ENCODE results near the gene SEPTIN10.
"Not testable (repeated sequence)": the region's sequence is repeated elsewhere in the genome, so short reads cannot be mapped to it uniquely, and the experiment has no call there.

SEPTIN10 gene

DNA sequence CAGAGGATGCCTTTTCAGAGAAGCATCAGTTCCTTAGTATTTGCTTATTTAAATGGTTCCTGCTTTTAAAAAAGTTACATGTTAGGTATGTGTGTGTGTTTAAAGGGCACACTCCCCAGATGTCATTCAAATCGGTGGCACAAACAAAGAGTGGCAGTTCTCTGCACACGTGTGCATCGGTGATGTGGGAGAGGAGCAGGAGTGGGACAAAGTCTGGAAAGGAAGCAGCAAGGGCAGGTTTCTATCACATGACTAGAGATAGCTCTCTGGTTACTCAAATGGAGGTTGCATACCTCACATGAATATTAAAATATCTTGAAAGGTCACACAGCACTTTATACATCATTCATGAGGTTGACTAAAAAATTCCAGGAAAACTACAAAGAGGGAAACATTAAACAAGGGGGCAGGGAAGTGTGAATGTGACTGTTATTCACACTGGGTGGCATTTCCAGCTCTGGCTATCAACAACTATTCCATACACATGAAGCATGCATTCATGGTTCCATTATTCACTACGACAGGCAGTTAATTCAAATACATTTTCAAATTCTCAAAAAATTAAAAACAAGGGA is 64.7 kb downstream of the SEPTIN10 start:
- DNase-seq, result no peak

DNA sequence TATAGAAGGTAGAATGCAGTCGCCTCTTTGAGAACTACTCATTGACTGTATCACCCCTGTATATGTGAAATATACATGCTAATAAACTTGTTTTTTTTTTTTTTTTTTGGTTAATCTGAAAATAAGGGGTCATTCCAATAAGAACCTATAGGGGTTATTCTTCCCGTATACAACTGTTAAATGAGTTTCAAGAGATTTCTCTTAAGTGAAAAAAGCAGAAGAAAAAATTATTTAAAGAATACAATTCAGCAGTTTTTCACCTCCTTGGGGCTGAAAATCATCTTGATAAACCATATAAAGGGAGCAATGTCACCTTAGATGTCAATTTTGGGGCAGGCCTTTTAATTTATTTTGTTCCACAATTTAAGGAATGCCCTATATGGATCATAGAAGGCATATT is 66.5 kb downstream of the SEPTIN10 start:
- DNase-seq, result no peak

DNA sequence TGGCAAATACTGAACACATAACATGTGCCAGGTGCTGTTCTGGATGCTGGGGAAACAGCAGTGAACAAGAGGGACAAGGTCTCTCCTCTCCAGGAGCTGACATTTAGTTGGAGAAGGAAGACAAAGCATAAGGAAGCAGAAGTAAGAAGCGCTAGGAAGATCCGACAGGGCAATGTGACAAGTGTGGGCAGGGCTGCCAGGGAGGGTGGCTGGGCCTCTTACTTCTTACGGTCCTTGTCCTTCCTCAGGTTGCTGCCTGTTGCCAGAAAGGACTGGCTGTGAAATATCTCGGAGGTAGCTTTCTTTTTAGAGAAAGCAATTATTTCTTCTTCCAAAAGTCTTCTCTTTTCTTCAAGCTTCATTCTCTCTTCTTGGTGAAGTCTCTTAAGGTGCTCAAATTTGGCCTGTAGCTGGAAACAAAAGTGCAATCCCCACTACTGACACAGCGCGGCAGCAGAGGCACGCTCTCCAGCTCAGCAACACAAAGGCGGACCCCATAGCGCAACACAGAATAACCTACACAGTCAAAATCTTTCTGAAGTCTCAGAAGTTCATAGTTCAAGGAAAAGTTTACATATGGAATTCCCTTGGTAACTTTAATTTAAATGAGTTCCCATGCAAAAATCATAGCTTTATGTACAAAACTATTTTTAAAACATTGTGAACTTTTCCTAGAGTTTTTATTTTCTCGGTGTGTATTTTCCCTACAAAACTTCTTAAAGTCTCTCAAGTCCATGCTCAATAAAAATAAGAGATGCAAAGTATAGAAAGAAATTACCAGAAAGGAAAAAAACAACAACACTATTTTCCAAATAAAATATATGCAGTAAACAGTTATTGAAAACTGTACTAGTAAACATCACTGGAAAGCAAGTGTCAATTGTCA is 67.7 kb downstream of the SEPTIN10 start:
- peak in 45 of 51 donors; percentile 2 to 79 (median 38) for DNase-seq

DNA sequence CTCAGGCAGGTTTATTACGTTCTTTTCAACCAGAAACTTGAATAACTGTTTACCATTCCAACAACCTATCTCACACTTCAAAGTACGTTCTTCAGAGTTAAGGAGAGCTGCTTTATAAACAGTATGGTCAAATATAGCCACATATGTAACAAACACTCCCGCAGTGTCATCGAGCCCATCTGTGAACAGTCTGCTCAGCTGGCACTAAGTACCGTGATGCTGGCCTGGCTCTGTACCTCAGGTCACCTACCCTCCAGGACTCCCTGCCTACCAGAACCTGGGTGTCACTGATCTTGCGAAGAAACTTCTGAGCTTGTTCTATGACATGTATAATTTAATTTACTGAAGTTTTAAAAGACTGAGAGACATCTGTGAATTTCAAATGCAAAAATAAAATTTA is 71.4 kb downstream of the SEPTIN10 start:
- no peak for DNase-seq

DNA sequence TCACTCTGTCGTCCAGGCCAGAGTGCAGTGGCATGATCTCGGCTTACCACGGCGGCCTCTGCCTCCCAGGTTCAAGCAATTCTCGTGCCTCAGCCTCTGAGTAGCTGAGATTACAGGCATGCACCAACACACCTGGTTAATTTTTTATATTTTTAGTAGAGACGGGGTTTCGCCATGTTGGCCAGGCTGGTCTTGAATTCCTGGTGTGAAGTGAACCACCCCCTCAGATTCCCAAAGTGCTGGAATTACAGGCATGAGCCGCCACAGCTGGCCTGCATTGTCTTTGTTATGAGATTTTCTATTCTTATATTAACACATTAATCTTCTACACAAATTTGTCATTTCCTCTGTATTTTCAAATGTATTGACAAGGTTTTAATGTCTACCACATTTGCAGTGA is 75.2 kb downstream of the SEPTIN10 start:
- DNase-seq, result no peak

DNA sequence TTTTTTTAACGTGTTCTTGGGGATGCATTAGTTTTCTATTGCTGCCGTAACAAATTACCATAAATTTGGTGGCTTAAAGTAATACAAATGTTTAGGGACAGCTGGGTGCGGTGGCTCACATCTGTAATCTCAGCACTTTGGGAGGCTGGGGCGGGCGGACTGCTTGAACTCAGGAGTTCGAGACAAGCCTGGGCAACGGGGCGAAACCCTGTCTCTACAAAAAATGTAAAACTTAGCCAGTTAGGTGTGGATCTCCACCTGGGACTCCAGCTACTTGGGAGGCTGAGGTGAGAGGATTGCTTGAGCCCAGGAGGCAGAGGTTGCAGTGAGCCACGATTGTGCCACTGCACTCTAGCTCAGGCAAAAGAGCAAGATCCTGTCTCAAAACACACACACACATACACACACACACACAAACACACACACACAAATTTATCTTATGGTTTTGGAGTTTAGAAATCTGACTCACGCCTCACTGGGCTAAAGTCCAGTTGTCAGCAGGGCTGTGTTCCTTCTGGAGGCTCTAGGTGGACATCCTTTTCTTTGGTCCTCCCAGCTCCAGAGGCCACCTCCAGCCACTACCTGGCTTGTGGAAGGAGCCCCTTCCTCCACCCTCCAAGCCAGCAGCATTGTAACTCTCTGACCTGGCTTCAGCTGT is 76.1 kb downstream of the SEPTIN10 start:
- no peak for DNase-seq

DNA sequence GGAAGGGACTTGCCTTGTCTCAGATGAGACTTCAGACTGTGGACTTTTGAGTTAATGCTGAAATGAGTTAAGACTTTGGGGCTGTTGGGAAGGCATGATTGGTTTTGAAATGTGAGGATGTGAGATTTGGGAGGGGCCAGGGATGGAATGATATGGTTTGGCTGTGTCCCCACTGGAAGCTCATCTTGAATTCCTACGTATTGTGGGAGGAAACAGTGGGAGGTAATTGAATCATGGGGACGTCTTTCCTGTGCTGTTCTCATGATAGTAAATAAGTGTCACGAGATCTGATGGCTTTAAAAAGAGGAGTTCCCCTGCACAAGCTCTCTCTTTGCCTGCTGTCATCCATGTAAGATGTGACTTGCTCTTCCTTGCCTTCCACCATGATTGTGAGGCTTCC is 77.2 kb downstream of the SEPTIN10 start:
- DNase-seq, result not testable (repeated sequence)

DNA sequence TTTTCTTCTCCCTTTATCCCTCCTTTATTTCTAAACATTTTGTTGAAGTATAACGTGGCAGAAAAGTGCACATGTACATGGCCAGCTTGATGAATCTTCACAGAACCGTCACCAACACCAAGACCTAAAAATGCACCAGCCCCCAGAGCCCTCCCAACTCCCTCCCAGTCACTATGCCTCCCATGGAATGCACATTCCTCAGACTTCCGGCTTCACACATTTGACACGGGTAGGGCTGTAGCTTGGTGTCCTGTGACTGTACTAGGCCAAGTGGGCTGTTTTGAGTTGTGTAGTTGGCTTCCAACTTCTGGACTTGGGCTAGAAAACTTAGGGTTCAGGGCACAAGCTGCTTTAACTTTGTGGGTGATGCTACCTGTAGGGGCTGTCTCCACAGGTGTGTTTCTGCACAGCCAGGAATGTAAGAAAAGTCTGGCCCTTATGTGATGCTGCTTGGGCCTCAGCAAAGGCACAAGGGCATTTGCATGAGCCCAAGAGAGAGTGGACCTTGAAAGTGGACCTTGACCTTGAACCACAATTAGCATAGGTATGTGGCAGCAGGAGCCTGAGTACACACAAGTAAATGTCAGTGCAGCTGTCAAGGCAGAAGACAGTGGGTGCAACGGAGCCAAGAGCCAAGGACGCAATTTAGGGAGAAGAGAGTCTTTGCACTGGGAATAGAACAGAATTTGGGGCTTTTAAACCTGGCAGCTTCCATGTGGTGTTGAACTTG is 78.4 kb downstream of the SEPTIN10 start:
- DNase-seq, result no peak

DNA sequence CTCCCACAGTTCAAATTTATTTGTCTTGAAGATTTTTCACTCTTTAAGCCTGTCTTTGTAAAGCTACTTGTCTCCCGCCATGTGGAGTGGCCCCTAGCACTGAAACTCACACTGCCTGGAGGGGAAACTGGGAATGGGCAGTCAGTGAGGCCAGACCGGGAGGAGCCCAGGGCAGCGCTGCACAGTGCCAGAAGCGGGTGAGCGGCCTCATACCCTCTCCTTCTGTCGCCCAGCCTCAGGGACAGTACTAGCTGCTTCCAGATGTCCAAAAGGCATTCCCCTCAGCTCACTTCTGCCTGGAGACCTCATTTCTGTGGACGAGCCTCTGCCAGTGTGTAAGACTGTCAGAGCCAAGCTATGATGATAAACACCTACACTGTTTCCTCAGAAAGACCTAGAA is 79.9 kb downstream of the SEPTIN10 start:
- DNase-seq, result no peak

DNA sequence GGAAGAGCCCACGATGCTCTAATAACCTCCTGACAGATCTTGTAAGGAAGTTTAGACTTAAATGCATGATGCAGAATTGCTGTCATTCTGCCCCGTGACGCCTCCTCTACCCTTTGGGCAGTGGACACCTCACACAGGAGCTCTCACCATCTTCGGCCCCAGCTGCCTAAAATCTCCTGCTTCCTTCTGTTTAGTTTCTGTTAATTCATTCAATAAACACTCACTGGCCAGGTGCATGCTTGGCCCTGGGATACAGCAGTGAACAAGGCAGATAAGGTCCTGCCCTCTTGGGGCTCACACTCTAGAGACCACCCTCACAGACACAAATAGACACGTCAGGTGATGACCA is 81.1 kb downstream of the SEPTIN10 start:
- no peak for DNase-seq

DNA sequence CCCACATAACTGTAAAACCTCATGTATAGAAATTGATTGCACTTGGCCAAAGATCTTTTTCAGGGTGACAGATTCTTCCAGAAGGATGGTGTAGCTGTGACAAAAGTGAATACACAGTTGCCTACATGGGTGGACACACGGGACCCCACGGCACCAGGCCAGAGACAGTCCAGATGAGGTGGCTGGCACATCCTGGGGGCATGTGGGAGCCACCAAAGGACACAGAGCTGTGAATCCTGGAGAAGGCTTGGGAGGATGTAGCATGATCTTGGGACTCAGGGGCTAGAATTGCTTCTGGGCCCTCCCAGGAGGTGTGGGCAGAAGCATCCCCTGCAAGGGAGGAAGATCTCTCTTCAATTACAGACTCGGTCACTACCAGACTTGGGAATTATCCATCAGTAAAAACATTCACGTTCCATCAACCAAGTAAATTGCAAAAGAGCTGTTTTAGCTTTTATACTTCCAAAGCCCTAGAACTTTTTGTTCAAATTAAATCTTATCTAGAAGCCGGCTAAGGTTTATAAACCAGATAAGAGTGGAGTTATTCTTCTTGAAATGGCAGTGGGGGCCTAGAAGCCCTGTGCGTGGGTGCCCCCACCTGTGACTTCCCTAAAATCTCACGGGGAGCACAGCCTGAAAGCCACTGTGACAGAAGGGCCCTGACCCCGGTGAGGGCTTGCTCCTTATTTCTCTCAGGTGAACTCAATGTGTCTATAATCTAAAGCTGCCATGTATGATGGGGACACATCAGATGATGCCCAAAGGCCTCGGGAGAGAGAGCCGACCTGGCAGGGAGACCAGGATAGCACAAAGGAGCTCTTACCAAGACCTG is 81.7 kb downstream of the SEPTIN10 start:
- DNase-seq, result no peak

DNA sequence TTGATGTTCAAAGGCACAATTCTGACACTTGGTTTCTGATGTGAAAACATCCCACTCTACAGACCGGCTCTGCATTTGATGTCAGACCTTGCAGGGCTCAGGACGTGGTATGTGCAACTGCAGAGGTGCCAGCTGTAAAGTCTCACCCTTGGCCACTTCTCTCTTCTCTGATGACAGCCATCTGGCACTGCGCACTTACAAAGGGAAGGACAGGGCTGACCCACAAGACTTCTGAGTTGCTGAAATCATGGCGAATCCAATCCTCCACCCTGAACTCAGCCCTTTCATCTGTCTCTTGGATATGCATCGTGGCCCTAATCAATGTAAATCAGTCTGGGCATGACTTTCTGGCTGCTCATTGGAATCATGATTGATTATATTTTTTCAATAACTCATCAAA is 82.5 kb downstream of the SEPTIN10 start:
- DNase-seq, result no peak

DNA sequence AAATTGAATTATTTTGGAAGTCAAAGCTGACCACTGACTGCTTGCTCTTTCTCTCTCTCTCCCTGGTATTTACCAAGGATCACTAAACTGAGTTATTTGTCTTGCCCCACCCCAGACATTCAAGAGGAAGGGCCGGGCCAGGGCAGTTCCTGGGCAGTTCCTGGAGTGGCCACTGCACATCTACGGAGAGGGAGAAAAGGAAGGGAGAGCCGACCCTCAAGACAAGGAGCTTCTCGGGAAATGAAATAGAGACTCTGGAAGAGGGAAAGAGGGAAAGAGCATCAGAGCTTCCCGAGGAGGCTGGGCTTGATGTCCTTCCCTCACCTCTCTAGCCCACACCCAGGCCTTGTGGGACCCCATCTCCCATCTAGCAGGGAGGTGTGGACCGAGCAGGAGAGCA is 83.1 kb downstream of the SEPTIN10 start:
- DNase-seq, result no peak

DNA sequence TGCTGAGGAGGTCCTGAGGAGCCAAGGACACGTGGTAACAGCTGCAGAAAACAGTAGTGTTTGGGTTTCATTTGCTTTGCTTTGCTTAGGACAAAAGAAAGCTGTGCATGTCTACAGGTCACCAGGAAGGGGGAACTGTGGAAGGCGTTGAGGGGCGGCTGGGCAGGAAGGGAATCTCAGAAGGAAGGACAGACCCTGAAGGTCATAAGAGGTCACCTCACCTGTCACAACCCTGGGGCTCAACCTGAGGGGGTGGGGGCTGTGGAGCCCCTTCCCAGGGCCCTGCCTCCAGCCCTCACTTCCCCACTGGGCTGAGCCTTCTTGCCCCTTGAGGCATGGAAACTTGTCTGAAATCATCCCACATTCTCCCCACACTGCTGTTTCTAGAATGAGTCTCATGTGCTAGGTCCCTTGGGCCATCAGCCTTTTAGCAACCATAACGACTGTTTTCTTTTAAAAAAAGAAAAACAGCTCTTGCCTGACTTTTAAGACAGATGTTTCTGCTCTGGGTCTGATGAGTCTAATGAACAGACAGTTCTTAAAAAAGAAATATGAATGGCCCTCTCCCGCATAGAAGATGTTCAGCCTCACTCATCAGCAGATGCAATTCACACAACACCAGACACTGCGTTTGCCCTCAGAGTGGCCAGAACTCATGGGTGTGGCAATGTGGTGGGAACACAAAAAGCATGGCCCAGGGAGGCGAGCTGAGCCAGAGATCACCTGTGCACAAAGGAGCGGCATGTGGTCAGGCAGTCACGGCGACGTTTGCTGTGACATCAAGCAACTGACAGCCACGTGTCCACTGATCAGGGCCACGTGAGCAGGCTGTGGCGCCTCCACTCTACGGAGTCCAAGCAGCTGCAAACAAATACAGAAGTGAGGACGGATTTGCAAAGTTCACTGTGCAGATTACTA is 84.0 kb downstream of the SEPTIN10 start:
- no peak for DNase-seq

DNA sequence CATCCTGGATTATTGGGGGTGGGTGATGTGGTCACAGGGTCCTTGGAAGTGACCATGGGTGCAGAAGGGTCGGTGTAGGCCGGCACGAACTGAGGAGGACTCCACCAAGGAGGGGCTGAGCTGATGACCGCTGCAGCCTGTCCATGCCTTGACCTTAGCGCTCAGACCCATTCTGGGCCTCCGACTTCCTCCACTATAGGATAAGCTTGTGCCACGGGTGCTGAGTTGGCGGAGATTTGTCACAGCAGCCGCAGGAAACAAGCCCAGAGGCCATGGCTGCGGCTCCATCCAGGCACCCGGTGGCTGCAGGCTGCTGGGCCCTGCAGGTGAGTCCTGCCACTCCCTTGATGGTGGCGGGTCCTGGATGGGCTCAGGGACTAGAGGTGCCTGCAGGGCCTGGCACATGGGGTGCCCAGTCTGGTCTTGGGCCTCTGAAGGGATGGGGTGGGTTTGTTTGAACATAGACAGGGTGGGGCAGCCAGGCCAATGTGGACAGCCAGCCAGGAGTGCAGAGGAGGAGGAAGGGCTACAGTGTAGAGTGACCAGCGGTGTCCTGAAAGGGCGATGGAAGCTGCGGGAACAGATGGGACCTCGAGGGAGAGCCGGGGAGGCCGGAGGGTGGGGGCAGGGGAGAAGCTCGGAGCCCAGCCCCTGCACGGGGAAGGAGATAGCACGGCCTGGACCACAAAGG is 84.8 kb downstream of the SEPTIN10 start:
- DNase-seq, result no peak

DNA sequence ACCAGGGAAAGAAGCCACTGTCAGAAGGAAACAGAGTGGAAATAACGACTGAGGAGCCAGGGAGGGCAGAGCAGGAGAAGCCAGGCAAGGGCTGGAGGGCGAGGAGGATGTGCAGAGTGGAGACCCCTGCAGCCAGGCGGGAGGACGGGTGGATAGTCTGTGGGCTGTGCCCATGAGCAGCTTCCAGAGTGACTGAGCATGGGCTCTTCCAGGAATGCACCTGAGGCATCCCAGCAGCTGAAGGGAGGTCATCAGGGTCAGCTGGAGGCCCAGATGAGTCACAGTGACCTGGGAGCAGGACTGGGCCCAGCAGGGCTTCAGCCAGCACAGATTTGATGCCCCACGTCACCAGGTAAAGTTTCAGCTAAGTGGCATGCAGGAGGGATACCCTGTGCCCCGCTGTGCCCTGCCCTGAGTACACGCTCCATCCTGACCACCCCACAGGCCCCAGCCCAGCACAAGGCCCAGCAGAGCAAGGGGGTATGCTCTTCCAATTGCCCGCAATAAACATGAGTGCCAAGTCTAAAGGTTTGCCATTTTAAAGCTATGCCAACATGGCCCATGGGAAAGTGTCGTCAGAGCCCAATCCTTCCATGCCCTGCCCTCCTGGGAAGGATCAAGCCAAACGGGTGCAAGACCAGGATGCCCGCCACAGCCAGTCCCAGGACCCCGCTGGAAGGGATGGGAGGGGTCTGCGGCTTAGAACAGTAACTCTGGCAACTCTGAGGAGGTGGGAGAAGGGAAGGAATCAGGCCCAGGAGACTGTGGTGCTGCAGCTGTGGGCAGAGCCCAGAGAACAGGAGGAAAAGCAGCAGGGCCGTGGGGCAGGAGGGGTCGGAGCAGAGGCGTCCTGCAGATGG is 85.7 kb downstream of the SEPTIN10 start:
- DNase-seq, result no peak

DNA sequence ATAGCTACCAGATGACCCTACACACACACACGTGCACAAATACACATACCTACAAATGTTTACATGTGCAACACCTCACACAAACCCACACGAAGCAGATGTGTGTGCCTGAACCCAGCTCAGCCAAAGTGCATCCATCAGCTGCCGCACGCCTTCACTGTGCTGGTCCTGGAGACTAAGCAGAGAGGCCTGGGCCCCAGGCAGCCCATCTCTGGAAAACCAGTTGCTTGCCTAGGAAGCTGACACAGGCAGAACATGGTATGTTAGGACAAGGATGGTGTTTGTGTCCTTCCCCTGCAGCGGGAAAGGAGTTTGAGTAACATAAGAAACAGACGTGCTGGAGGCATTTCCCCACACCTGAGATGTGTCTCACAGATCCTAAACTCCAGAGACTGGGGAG is 86.7 kb downstream of the SEPTIN10 start:
- DNase-seq, result no peak

DNA sequence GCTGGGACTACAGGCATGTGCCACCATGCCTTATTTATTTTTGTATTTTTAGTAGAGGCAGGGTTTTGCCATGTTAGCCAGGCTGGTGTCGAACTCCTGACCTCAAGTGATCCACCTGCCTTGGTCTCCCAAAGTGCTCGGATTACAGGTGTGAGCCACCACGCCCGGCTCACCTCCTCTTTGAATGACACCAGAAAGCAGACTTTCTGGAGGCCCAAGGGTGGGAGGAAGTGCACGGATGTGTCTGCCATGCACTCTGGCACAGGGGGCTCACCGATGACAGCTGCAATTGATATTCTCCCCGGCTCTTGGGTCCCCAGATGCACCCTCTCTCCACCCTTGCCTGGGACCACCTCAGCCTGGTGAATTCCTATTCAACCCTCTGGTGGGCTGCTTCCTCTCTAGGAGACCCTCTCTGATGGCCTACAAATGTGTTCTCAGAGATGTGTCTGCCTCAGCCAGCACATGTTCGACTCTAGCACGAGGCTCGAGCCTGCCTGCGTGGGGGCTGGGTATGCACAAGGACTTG is 87.3 kb downstream of the SEPTIN10 start:
- no peak for DNase-seq
